ENCODE results near the gene SLC39A11. TPM values are rescaled to one million over a fixed set of nuclear protein-coding genes. Genes with fewer than 3 reads are reported as not detected.

SLC39A11 gene
- total RNA-seq, 2 experiments from 2014 or later: 9.7 to 12.2 TPM

DNA sequence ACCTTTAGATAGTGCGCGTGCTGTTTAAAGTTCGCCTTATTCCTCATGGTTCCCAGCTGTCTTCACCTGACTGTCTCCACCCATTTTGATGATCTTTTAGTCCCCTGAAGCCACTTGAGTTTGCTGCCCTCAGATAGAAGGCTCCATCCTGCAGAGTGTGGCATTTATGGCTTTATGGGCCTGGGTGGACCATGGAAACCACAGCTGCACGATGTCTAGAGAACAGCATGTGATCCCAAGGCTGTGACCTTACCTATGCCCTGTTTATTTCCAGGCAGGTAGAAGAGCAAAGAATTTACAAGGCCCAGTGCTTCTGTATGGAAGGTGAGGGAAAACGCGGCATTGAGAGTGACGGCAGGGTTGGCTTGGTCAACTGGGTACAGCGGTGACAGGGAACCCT is 356.9 kb downstream of the SLC39A11 start:
- H3K27ac Mint-ChIP-seq: no peak overlapping the region
- TF ChIP-seq CTCF (IDR thresholded peaks at IDR 0.05): no peak
- intact Hi-C loops (cut with DNase I, micrococcal nuclease): no loop called here

GRCh38 chr17:72735048-72735447 is 357.4 kb downstream of the SLC39A11 start:
- H3K4me1 Mint-ChIP-seq (ENCODE audit: low read depth): no peaks in the 10 kb centered on the region
- ChIA-PET CTCF (no interaction called here), POLR2A (no interaction called here)
- no peak for TF ChIP-seq CTCF (IDR thresholded peaks at IDR 0.05)
- H3K27me3 Mint-ChIP-seq: no peaks in the 10 kb centered on the region
- no peak overlapping the region for H3K4me3 Mint-ChIP-seq
- no peak overlapping the region for H3K27ac Mint-ChIP-seq
- no peaks in the 10 kb centered on the region for H3K36me3 ChIP-seq (ENCODE audit: insufficient read depth, low read length)
- H3K4me3 ChIP-seq (ENCODE audit: low read length): no peak overlapping the region
- no peaks in the 10 kb centered on the region for H3K9me3 Mint-ChIP-seq
- ATAC-seq (ENCODE audit: poor library complexity) (no peak), DNase-seq (no peak)
- no peaks in the 10 kb centered on the region for H3K27me3 ChIP-seq (ENCODE audit: control insufficient read depth in 1 of 2, insufficient read depth in 2 of 2, low read length in 2 of 2)
- H3K9me3 ChIP-seq (ENCODE audit: control insufficient read depth in 1 of 2, insufficient read depth in 1 of 2, low read length in 2 of 2): no peaks in the 10 kb centered on the region
- intact Hi-C loops (cut with DNase I, micrococcal nuclease): no loop called here
- peaks cover 5% of the 10 kb centered on the region for H3K36me3 Mint-ChIP-seq (ENCODE audit: low read depth)
- H3K27ac ChIP-seq (ENCODE audit: low read depth in 1 of 2, low read length in 2 of 2): no peak overlapping the region
- H3K4me1 ChIP-seq (ENCODE audit: insufficient read depth, low read length): no peaks in the 10 kb centered on the region

More for the DNA sequence above, 356.9 kb downstream of the SLC39A11 start:
- Histone ChIP-seq H3K4me1 (ENCODE audit: insufficient read depth, low read length) (no peaks in the 10 kb centered on the region), H3K9me3 (ENCODE audit: control insufficient read depth in 1 of 2, insufficient read depth in 1 of 2, low read length in 2 of 2) (no peaks in the 10 kb centered on the region), H3K27me3 (ENCODE audit: control insufficient read depth in 1 of 2, insufficient read depth in 2 of 2, low read length in 2 of 2) (no peaks in the 10 kb centered on the region), H3K27ac (ENCODE audit: low read depth in 1 of 2, low read length in 2 of 2) (no peak overlapping the region), H3K4me3 (ENCODE audit: low read length) (no peak overlapping the region), H3K36me3 (ENCODE audit: insufficient read depth, low read length) (no peaks in the 10 kb centered on the region)
- Mint-ChIP-seq H3K9me3 (no peaks in the 10 kb centered on the region), H3K27me3 (no peaks in the 10 kb centered on the region), H3K4me3 (no peak overlapping the region), H3K36me3 (ENCODE audit: low read depth) (peaks cover 5% of the 10 kb centered on the region), H3K4me1 (ENCODE audit: low read depth) (no peaks in the 10 kb centered on the region)
- ATAC-seq (ENCODE audit: poor library complexity): no peak
- ChIA-PET CTCF (no interaction called here), POLR2A (no interaction called here)
- DNase-seq: no peak

DNA sequence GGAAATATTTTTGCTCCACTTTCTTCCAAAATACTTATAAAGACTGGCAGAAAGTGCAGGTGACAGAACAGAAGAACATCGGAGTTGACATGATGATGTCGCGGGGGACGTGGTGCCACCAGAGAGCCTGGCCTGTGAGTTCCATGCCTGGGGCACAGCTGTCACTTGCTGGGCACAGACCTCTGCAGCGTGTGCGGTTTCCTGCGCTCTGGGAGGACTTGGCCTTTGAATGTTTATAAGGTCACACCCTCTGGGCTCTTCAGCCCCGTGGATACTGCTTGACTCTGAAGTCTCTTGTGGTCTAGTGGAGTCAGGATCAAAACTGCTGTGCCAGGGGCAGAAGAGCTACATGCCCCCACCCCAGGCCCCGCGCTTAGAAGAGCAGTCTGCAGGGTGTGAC is 357.9 kb downstream of the SLC39A11 start:
- ATAC-seq (ENCODE audit: poor library complexity): no peak
- no peaks in the 10 kb centered on the region for H3K36me3 ChIP-seq (ENCODE audit: insufficient read depth, low read length)
- H3K27me3 Mint-ChIP-seq: no peaks in the 10 kb centered on the region

More for the DNA sequence above, 357.9 kb downstream of the SLC39A11 start:
- DNase-seq: no peak
- H3K36me3 Mint-ChIP-seq (ENCODE audit: low read depth): peaks cover 5% of the 10 kb centered on the region
- H3K27ac Mint-ChIP-seq: no peak overlapping the region
- TF ChIP-seq CTCF (IDR thresholded peaks at IDR 0.05): no peak
- ChIA-PET POLR2A (no interaction called here), CTCF (interaction anchor here (1.4 kb wide), 1 partner anchor 9 kb away, joined by 5 read pairs; no protein-coding TSS in a partner anchor)
- no peak overlapping the region for H3K27ac ChIP-seq (ENCODE audit: low read depth in 1 of 2, low read length in 2 of 2)
- H3K9me3 ChIP-seq (ENCODE audit: control insufficient read depth in 1 of 2, insufficient read depth in 1 of 2, low read length in 2 of 2): no peaks in the 10 kb centered on the region
- H3K4me1 Mint-ChIP-seq (ENCODE audit: low read depth): no peaks in the 10 kb centered on the region
- H3K4me1 ChIP-seq (ENCODE audit: insufficient read depth, low read length): no peaks in the 10 kb centered on the region
- no peaks in the 10 kb centered on the region for H3K27me3 ChIP-seq (ENCODE audit: control insufficient read depth in 1 of 2, insufficient read depth in 2 of 2, low read length in 2 of 2)
- no peak overlapping the region for H3K4me3 ChIP-seq (ENCODE audit: low read length)
- H3K9me3 Mint-ChIP-seq: no peaks in the 10 kb centered on the region
- intact Hi-C loops (cut with DNase I, micrococcal nuclease): no loop called here
- no peak overlapping the region for H3K4me3 Mint-ChIP-seq
